Cardiac muscle cell (in vitro differentiated cells and primary cell): ENCODE data around the gene NFAT5. TPM values are rescaled to one million over a fixed set of nuclear protein-coding genes. Genes with fewer than 3 reads are reported as not detected.

Source experiments
- DNase-seq, 2 donors: peaks; one replicate each; pipeline versions ENCODE4 v3.0.0 to v3.0.0-alpha.2; 2010 to 2017; ENCODE audit warnings: low read depth in 1 of 2, low spot score in 1 of 2
- H3K27ac ChIP-seq: fragments of 200-600 bp; sonication (generic); 2 replicates; pipeline ENCODE4 v1.5.1; 2016
- H3K27me3 ChIP-seq: fragments of 200-600 bp; sonication (generic); 2 replicates; pipeline ENCODE4 v1.6.0; 2016; ENCODE audit warnings: control low read depth
- H3K36me3 ChIP-seq: fragments of 200-600 bp; sonication (generic); 2 replicates; pipeline ENCODE4 v1.5.1; 2016; ENCODE audit warnings: control low read depth
- H3K4me1 ChIP-seq: fragments of 200-600 bp; sonication (generic); 2 replicates; pipeline ENCODE4 v1.8.1; 2017; ENCODE audit warnings: low read depth, mild to moderate bottlenecking, mixed run types
- H3K4me3 ChIP-seq: fragments of 200-600 bp; sonication (generic); 2 replicates; pipeline ENCODE4 v1.5.1; 2016; ENCODE audit warnings: mild to moderate bottlenecking
- H3K9me3 ChIP-seq: fragments of 200-600 bp; sonication (generic); 2 replicates; pipeline ENCODE4 v1.5.1; 2017; ENCODE audit warnings: low read depth, mild to moderate bottlenecking, control low read depth
- polyA plus RNA-seq: library from polyadenylated mRNA; unstranded; fragments of >200 nt; fragmentation: Nextera tagmentation; extraction: Ambion mirVana; gene quantifications from 2 replicates; pipeline ENCODE4 v1.2.1, GENCODE V29; 2016
- total RNA-seq: library from RNA; depleted of rRNA; stranded (reverse); fragments of >200 nt; gene quantifications from 2 replicates; pipeline ENCODE4 v1.2.3, GENCODE V29; 2016
- TF ChIP-seq, protein P1 (sequence below): IDR thresholded peaks from 2 replicates; pipeline ENCODE4 v1.5.1; 2012; ENCODE audit warnings: low read depth, mild to moderate bottlenecking, low read length

Gene NFAT5
- total and polyA plus RNA-seq, 2 experiments from 2014 or later: 6.2 to 15.9 TPM

DNA sequence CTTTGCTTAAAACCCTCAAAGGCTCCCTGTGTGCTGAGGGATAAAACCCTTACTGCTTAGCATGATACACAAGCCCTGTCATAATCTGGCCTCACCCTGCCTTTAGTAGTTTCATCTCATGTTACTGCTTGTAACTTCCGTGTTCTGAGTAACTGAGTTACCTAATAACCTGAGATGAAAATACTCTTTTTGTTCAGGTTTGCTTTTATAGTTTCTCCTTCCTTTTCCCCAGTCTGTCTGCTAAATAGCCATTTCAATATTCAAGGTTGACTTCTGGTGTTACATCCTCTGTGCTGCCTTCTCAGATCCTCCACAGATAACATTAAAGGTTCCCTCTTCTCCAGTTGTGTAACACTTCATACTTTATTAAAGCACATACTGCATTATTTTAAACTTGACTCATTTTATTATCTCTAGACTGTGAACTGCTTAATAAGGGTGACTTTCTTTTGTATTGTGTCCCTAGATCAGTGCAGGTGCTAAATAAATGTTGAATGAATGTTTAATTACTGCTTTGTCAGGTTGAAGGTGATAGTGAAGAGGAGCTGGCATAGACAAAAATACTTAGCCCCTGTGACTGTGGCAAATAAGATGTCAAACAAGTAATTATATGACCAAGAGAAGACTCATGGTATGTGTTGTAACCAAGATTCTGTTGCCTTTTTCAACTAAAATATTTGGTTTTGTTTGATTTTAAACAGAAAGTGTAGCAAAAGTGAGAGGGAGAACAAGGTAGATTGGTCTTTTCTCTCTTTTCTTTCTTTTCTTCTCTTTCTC is 47.8 kb downstream of the NFAT5 start:
- TF ChIP-seq, protein P1, sequence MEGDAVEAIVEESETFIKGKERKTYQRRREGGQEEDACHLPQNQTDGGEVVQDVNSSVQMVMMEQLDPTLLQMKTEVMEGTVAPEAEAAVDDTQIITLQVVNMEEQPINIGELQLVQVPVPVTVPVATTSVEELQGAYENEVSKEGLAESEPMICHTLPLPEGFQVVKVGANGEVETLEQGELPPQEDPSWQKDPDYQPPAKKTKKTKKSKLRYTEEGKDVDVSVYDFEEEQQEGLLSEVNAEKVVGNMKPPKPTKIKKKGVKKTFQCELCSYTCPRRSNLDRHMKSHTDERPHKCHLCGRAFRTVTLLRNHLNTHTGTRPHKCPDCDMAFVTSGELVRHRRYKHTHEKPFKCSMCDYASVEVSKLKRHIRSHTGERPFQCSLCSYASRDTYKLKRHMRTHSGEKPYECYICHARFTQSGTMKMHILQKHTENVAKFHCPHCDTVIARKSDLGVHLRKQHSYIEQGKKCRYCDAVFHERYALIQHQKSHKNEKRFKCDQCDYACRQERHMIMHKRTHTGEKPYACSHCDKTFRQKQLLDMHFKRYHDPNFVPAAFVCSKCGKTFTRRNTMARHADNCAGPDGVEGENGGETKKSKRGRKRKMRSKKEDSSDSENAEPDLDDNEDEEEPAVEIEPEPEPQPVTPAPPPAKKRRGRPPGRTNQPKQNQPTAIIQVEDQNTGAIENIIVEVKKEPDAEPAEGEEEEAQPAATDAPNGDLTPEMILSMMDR: no peak
- H3K9me3 ChIP-seq: no peaks in the 10 kb centered on the region
- DNase-seq: peak in 1 of 2 donors; percentile 47
- peak overlapping the region; percentile 43 for H3K27ac ChIP-seq
- H3K27me3 ChIP-seq: no peaks in the 10 kb centered on the region
- peaks cover 12% of the 10 kb centered on the region for H3K4me1 ChIP-seq
- H3K36me3 ChIP-seq: no peaks in the 10 kb centered on the region
- no peak overlapping the region for H3K4me3 ChIP-seq

DNA sequence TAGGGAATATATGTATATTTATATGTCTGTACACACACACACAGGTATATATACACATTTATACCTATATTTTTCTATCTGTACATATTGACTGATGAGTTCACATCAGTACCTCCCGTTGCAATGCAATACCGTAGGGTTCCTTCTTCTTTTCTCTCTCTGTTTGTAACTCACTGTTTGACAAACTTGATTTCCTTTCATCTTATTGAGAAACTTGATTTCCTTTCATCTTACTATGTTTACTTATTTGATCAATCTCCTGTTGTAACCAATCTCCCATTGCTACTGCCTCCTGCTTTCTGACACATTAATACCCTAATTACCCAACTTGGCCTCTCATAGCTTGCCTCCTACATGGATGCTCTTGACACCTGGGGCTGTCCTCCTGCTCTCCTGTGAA is 49.8 kb downstream of the NFAT5 start:
- DNase-seq: no peak
- TF ChIP-seq, protein P1: no peak
- Histone ChIP-seq H3K27me3 (no peaks in the 10 kb centered on the region), H3K4me1 (peaks cover 23% of the 10 kb centered on the region), H3K27ac (no peak overlapping the region), H3K4me3 (no peak overlapping the region), H3K9me3 (no peaks in the 10 kb centered on the region), H3K36me3 (no peaks in the 10 kb centered on the region)

DNA sequence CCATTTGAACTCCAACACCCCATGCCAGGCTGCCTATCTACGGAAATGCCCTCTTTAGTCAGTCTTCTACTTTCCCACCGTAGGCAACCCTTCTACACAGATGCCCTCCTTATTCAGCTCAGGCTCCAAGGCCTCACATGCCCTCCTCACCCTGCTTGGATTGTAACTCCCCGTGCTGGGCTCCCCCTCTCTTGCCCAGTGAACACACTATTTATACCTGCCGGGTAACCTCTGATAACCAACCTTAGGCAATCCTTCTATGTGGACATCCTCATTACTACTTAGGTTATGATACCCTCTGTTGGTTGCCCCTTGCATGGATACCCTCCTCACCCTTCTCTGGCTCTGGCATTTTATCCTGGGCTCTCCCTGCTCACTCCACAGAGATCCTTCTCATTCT is 50.3 kb downstream of the NFAT5 start:
- H3K9me3 ChIP-seq: no peaks in the 10 kb centered on the region
- no peaks in the 10 kb centered on the region for H3K36me3 ChIP-seq
- no peak overlapping the region for H3K4me3 ChIP-seq
- no peaks in the 10 kb centered on the region for H3K27me3 ChIP-seq
- no peak for DNase-seq
- H3K4me1 ChIP-seq: peaks cover 23% of the 10 kb centered on the region
- H3K27ac ChIP-seq: no peak overlapping the region
- TF ChIP-seq, protein P1: no peak

DNA sequence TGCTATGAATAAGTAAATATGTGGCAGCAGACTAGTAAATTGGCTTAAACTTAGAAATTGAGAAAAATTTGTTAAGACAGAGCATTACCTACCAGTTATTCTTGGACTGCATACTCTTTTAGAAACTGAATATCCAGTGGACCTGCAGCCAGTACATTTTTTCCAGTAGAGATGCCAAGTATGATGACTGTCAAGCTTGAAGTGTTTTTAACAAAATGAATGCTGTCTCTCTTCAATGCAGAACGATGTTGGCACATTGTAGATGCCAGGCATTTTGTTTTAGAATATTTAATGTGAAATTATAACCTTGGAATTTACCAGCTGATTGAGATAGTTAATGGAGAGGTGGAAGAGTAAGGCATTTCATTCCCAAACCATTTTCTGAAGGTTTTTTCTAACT is 52.5 kb downstream of the NFAT5 start:
- TF ChIP-seq, protein P1: no peak
- Histone ChIP-seq H3K9me3 (no peaks in the 10 kb centered on the region), H3K36me3 (no peaks in the 10 kb centered on the region), H3K4me3 (no peak overlapping the region), H3K27ac (peak overlapping the region; percentile 22), H3K27me3 (no peaks in the 10 kb centered on the region), H3K4me1 (peaks cover 20% of the 10 kb centered on the region)
- DNase-seq: peak in 1 of 2 donors; percentile 32

DNA sequence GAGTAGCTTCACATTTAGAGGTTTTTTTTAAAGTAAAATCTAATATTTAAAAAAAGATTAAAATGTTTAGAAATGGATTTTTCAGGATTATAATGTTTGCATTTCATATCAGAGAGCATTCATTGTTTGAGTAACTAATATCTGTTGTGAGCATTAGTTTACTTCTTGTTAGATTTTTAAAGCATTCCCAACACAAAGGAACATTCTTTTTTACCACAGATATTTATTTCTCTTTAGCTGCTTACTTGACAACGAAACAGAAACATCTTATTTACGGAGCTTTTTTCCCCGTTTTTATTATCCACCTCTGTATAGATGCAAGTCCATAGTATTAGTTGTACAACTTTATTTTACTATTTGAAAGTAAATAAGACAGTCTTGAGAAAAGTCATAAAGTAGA is 53.0 kb downstream of the NFAT5 start:
- Histone ChIP-seq H3K27ac (peak overlapping the region; percentile 22), H3K27me3 (no peaks in the 10 kb centered on the region), H3K9me3 (no peaks in the 10 kb centered on the region), H3K36me3 (no peaks in the 10 kb centered on the region), H3K4me1 (peaks cover 17% of the 10 kb centered on the region), H3K4me3 (no peak overlapping the region)
- no peak for DNase-seq
- TF ChIP-seq, protein P1: no peak
